Measurements from ENCODE around the gene TPRA1. TPM values are rescaled to one million over a fixed set of nuclear protein-coding genes. Genes with fewer than 3 reads are reported as not detected.

Gene TPRA1
- total RNA-seq, 1 experiment from 2014 or later = 35.1 TPM

- no peak for TF ChIP-seq CTCF (IDR thresholded peaks at IDR 0.05 in 2 of 3, conservative IDR thresholded peaks at IDR 0.05 in 1 of 3; ENCODE audit: borderline replicate concordance in 1 of 3, insufficient read depth in 1 of 3, low read depth in 2 of 3, low read length in 2 of 3)
- no peak for TF ChIP-seq CBX3 (IDR thresholded peaks at IDR 0.05; ENCODE audit: low read depth)
- TF ChIP-seq CEBPB (IDR thresholded peaks at IDR 0.05; ENCODE audit: low read depth) = no peak
These were observed 40.6 kb downstream of the TPRA1 start (continued) for GRCh38 chr3:127549826-127550467.

- POLR2A ChIA-PET = no interaction called here
- H3K4me2 ChIP-seq (ENCODE audit: low read length) = peak overlapping the region; percentile 96
- CTCF ChIA-PET = interaction anchor here (0.7 to 2.8 kb wide), 10 partner anchors 8 to 1025 kb away, joined by 3 to 14 read pairs (median 4); no protein-coding TSS in a partner anchor
- no peak for TF ChIP-seq ZNF274 (IDR thresholded peaks at IDR 0.05; ENCODE audit: low read depth, low read length)
- no peak for TF ChIP-seq REST (IDR thresholded peaks at IDR 0.05; ENCODE audit: low read depth)
- TF ChIP-seq EZH2 (IDR thresholded peaks at IDR 0.05) = no peak
- TF ChIP-seq JUND (IDR thresholded peaks at IDR 0.05) = no peak
- TF ChIP-seq POLR2AphosphoS5 (IDR thresholded peaks at IDR 0.05; ENCODE audit: low read depth, low read length) = peak; percentile 34; the same call in 1 of the 2 replicates
- peak; percentile 64 for TF ChIP-seq RAD21 (IDR thresholded peaks at IDR 0.05; ENCODE audit: low read depth)
- TF ChIP-seq CTCF (IDR thresholded peaks at IDR 0.05 in 2 of 3, conservative IDR thresholded peaks at IDR 0.05 in 1 of 3; ENCODE audit: borderline replicate concordance in 1 of 3, insufficient read depth in 1 of 3, low read depth in 2 of 3, low read length in 2 of 3) = peak; percentile 32 to 72 (median 49); a peak in 5 of 6 replicates
- no peak for TF ChIP-seq CBX3 (IDR thresholded peaks at IDR 0.05; ENCODE audit: low read depth)
- TF ChIP-seq FOSL1 (IDR thresholded peaks at IDR 0.05; ENCODE audit: low read depth) = no peak
- TF ChIP-seq YY1 (IDR thresholded peaks at IDR 0.05; ENCODE audit: extremely low read depth, insufficient replicate concordance, low read depth, low read length) = peak; percentile 62
- no peak for TF ChIP-seq EGR1 (IDR thresholded peaks at IDR 0.05; ENCODE audit: low read depth)
- TF ChIP-seq SP1 (IDR thresholded peaks at IDR 0.05; ENCODE audit: low read depth) = no peak
- TF ChIP-seq SIN3A (IDR thresholded peaks at IDR 0.05; ENCODE audit: low read depth) = no peak
These were observed 42.5 kb downstream of the TPRA1 start for GRCh38 chr3:127547761-127548605.

More at GRCh38 chr3:127547761-127548605, 42.5 kb downstream of the TPRA1 start:
- H3K36me3 ChIP-seq (ENCODE audit: control insufficient read depth in 1 of 2, insufficient read depth in 2 of 2, low read length in 2 of 2) = no peaks in the 10 kb centered on the region
- DNase-seq (ENCODE audit: low read depth, low spot score) (peak; percentile 29), ATAC-seq (peak; percentile 82)
- H3K79me2 ChIP-seq (ENCODE audit: insufficient read depth, low read length) = no peaks in the 10 kb centered on the region
- BruUV-seq (replicated peaks) = no TSS peak
- intact Hi-C loops (cut with micrococcal nuclease) = loop anchor here (10.0 kb wide), 2 partner anchors 173 to 1413 kb away; no protein-coding TSS in a partner anchor
- no peaks in the 10 kb centered on the region for H3K27me3 ChIP-seq (ENCODE audit: insufficient read depth, low read length)
- peak overlapping the region; percentile 47 to 62 for H3K4me3 ChIP-seq (replicated peaks in 1 of 2; ENCODE audit: low read depth in 1 of 2, low read length in 2 of 2)
- no peaks in the 10 kb centered on the region for H3K9me3 ChIP-seq (ENCODE audit: control insufficient read depth in 1 of 2, insufficient read depth in 1 of 2, low read depth in 1 of 2, low read length in 2 of 2)
- no peaks in the 10 kb centered on the region for H3K9me2 ChIP-seq (ENCODE audit: insufficient read depth)
- H4K20me1 ChIP-seq (ENCODE audit: insufficient read depth) = no peaks in the 10 kb centered on the region
- H3K4me1 ChIP-seq (ENCODE audit: control insufficient read depth in 1 of 2, insufficient read depth in 2 of 2, low read length in 2 of 2) = peaks cover 10 to 23% of the 10 kb centered on the region in 2 experiments; a peak in 3 of 4 replicates
- H3K9ac ChIP-seq (ENCODE audit: low read length) = peak overlapping the region; percentile 51
- RAD21 ChIA-PET (ENCODE audit: low non-redundant PET in 1 of 2, low total read pairs in 2 of 2, uncharacterized antibody in 2 of 2, unreplicated experiment in 2 of 2) = interaction anchor here (0.8 to 0.9 kb wide), 3 partner anchors 92 to 1041 kb away, joined by 3 to 5 read pairs (median 4); no protein-coding TSS in a partner anchor
- H2AFZ ChIP-seq (ENCODE audit: low read depth, low read length, poor library complexity, severe bottlenecking) = peak overlapping the region; percentile 91
- H3K27ac ChIP-seq (ENCODE audit: low read depth, low read length) = peak overlapping the region; percentile 62; the same call in 1 of the 2 replicates
